Spleen (tissue), 11 donors: Measurements from ENCODE around the gene FARP1. TPM values are rescaled to one million over a fixed set of nuclear protein-coding genes. Genes with fewer than 3 reads are reported as not detected.

ENCODE experiments used
- DNase-seq: peaks from one replicate; pipeline ENCODE4 v3.0.0-alpha.2; 2020
- H3K27ac ChIP-seq, 8 donors: fragments of 200-600 bp; sonication (generic) in 7 of 8; 1 replicate in 4 of 8; 2 replicates in 4 of 8; pipeline versions ENCODE4 v1.5.0 to v1.8.0; 2016 to 2021; ENCODE audit warnings: inconsistent platforms in 4 of 8, mild to moderate bottlenecking in 4 of 8, moderate library complexity in 1 of 8
- H3K27me3 ChIP-seq, 7 donors: fragments of 200-600 bp; sonication (generic) in 6 of 7; replicated peaks in 1 of 7; 1 replicate in 4 of 7; 2 replicates in 3 of 7; pipeline versions ENCODE4 v1.5.0 to v1.8.0; 2016 to 2021; ENCODE audit warnings: inconsistent platforms in 3 of 7, mild to moderate bottlenecking in 1 of 7
- H3K36me3 ChIP-seq, 6 donors: fragments of 200-600 bp; sonication (generic) in 5 of 6; 1 replicate in 4 of 6; 2 replicates in 2 of 6; pipeline versions ENCODE4 v1.5.0 to v1.8.0; 2016 to 2021; ENCODE audit warnings: inconsistent platforms in 2 of 6
- H3K4me1 ChIP-seq, 6 donors: fragments of 200-600 bp; sonication (generic) in 5 of 6; 1 replicate in 3 of 6; 2 replicates in 3 of 6; pipeline versions ENCODE4 v1.5.0 to v1.8.0; 2016 to 2021; ENCODE audit warnings: inconsistent platforms in 3 of 6
- H3K4me3 ChIP-seq, 8 donors: fragments of 200-600 bp; sonication (generic) in 7 of 8; 1 replicate in 4 of 8; 2 replicates in 4 of 8; pipeline versions ENCODE4 v1.5.0 to v1.8.0; 2016 to 2021; ENCODE audit warnings: inconsistent platforms in 4 of 8, mild to moderate bottlenecking in 4 of 8, moderate library complexity in 2 of 8
- H3K9me3 ChIP-seq, 8 donors: fragments of 200-600 bp; sonication (generic) in 7 of 8; 1 replicate in 4 of 8; 2 replicates in 4 of 8; pipeline versions ENCODE4 v1.5.0 to v1.8.0; 2016 to 2021; ENCODE audit warnings: inconsistent platforms in 4 of 8
- CTCF ChIP-seq, 11 experiments: fragments of 200-600 bp in 7 of 11; fragments of 450-650 bp in 4 of 11; sonication (generic) in 4 of 11; IDR thresholded peaks in 8 of 11; conservative IDR thresholded peaks in 3 of 11; 1 replicate in 7 of 11; 2 replicates in 4 of 11; pipeline versions ENCODE4 v1.4.0 to v1.8.0; 2016 to 2021; ENCODE audit warnings: antibody characterized with exemption in 11 of 11, inconsistent platforms in 4 of 11, mild to moderate bottlenecking in 1 of 11
- POLR2A ChIP-seq, 3 donors: fragments of 450-650 bp; IDR thresholded peaks; one replicate each; pipeline ENCODE4 v1.5.1; 2017; ENCODE audit warnings: antibody characterized with exemption in 3 of 3, mild to moderate bottlenecking in 1 of 3
- POLR2AphosphoS5 ChIP-seq, 3 donors: sonication (generic); formaldehyde crosslinking; IDR thresholded peaks; one replicate each; pipeline ENCODE4 v1.5.1; 2017; ENCODE audit warnings: antibody characterized with exemption in 3 of 3
- WGBS, 5 donors: extraction: QIAGEN DNeasy Blood & Tissue Kit in 3 of 5; methylation state at CpG; one replicate each; pipeline versions ENCODE4 v1.1.5 to v1.1.7; 2013 to 2018; 5-methylcytosine and 5-hydroxymethylcytosine counted together
- intact Hi-C: fragments of 100-400 bp; cut with DNase I; formaldehyde crosslinking; loops from one replicate; pipeline ENCODE4 v1.15.0; 2023; ENCODE audit warnings: low total_unique reads
- polyA plus RNA-seq, 3 donors: library from polyadenylated mRNA; stranded (reverse); fragments of 200-250 nt; gene quantifications; one replicate each; pipeline ENCODE4 v1.2.1, GENCODE V29; 2013
- total RNA-seq, 7 donors: library from RNA; depleted of rRNA in 3 of 7; stranded (reverse); fragments of >200 nt in 3 of 7; fragmentation: NEBNext Ultra II Directional in 4 of 7; extraction: Animal tissue kit (Norgen Biotek cat#: 25700) in 4 of 7; gene quantifications; one replicate each; pipeline versions ENCODE4 v1.1.0 to v1.2.1, GENCODE V29; 2016 to 2021
- donor health status: healthy with polysubstance abuse.
- donor health status: DM: no; HTN: no; CAD: no; lungs with moderate emphysema.
- donor health status: DM: no; HTN: no; CAD: no.
- donor health status: Bipolar disorder and iron deficiency.
- donor health status: healthy.
- donor health status: DM: no; HTN: no; CAD: no.
- donor health status: DM: yes; HTN: yes; CAD: no.

FARP1 gene
- total and polyA plus RNA-seq, 10 donors: 3.7 to 60.9 (median 33.0) TPM

- 83 to 90% (median 88%) methylated on average over 21 of the region's 21 CpGs for WGBS, 5 donors
- H3K4me3 ChIP-seq: no peak overlapping the region
- H3K27ac ChIP-seq: no peak overlapping the region
- no peaks in the 10 kb centered on the region for H3K9me3 ChIP-seq
- H3K27me3 ChIP-seq: no peaks in the 10 kb centered on the region
- H3K36me3 ChIP-seq: no peaks in the 10 kb centered on the region
- H3K4me1 ChIP-seq: peaks cover 0 to 14% (median 6%) of the 10 kb centered on the region in 6 donors
- no peak for DNase-seq
- TF ChIP-seq CTCF (IDR thresholded peaks at IDR 0.05 in 8 of 11, conservative IDR thresholded peaks at IDR 0.05 in 3 of 11): no peak
- TF ChIP-seq POLR2AphosphoS5 (IDR thresholded peaks at IDR 0.05): no peak
- TF ChIP-seq POLR2A (IDR thresholded peaks at IDR 0.05): no peak
- intact Hi-C loops: no loop called here
Observed at GRCh38 chr13:98309569-98310335, 166.9 kb downstream of the FARP1 start.

- H3K4me3 ChIP-seq: no peak overlapping the region
- H3K36me3 ChIP-seq: no peaks in the 10 kb centered on the region
- no peaks in the 10 kb centered on the region for H3K9me3 ChIP-seq
- H3K27me3 ChIP-seq: no peaks in the 10 kb centered on the region
- DNase-seq: no peak
- intact Hi-C loops: no loop called here
- peaks cover 0 to 14% (median 6%) of the 10 kb centered on the region in 6 donors for H3K4me1 ChIP-seq
- TF ChIP-seq POLR2A (IDR thresholded peaks at IDR 0.05): no peak
- TF ChIP-seq POLR2AphosphoS5 (IDR thresholded peaks at IDR 0.05): no peak
- no peak for TF ChIP-seq CTCF (IDR thresholded peaks at IDR 0.05 in 8 of 11, conservative IDR thresholded peaks at IDR 0.05 in 3 of 11)
- 73 to 89% (median 77%) methylated on average over 2 of the region's 2 CpGs for WGBS, 5 donors
- no peak overlapping the region for H3K27ac ChIP-seq
Observed at GRCh38 chr13:98310485-98311199, 167.7 kb downstream of the FARP1 start.

- intact Hi-C loops: no loop called here
- Histone ChIP-seq H3K27me3 (no peaks in the 10 kb centered on the region), H3K36me3 (no peaks in the 10 kb centered on the region), H3K9me3 (no peaks in the 10 kb centered on the region), H3K4me3 (no peak overlapping the region), H3K4me1 (peaks cover 0 to 14% (median 6%) of the 10 kb centered on the region in 6 donors), H3K27ac (no peak overlapping the region)
- TF ChIP-seq CTCF (IDR thresholded peaks at IDR 0.05 in 8 of 11, conservative IDR thresholded peaks at IDR 0.05 in 3 of 11): no peak
- TF ChIP-seq POLR2AphosphoS5 (IDR thresholded peaks at IDR 0.05): no peak
- no peak for TF ChIP-seq POLR2A (IDR thresholded peaks at IDR 0.05)
- DNase-seq: no peak
- 52 to 89% (median 73%) methylated on average over 1 of the region's 1 CpG for WGBS, 5 donors
Observed at GRCh38 chr13:98311200-98311548, 168.3 kb downstream of the FARP1 start.

GRCh38 chr13:98312606-98313005 lies 169.7 kb downstream of the FARP1 start:
- no peak overlapping the region for H3K27ac ChIP-seq
- no peaks in the 10 kb centered on the region for H3K9me3 ChIP-seq
- WGBS, 5 donors: 88 to 96% (median 94%) methylated on average over 7 of the region's 7 CpGs
- no peaks in the 10 kb centered on the region for H3K36me3 ChIP-seq
- H3K4me3 ChIP-seq: no peak overlapping the region
- DNase-seq: no peak
- intact Hi-C loops: no loop called here
- no peaks in the 10 kb centered on the region for H3K27me3 ChIP-seq
- peaks cover 0 to 14% (median 3%) of the 10 kb centered on the region in 6 donors for H3K4me1 ChIP-seq
- no peak for TF ChIP-seq CTCF (IDR thresholded peaks at IDR 0.05 in 8 of 11, conservative IDR thresholded peaks at IDR 0.05 in 3 of 11)
- no peak for TF ChIP-seq POLR2AphosphoS5 (IDR thresholded peaks at IDR 0.05)
